Mucosa of descending colon (tissue), 3 donors: ENCODE measurements around the gene KCTD5. TPM values are rescaled to one million over a fixed set of nuclear protein-coding genes. Genes with fewer than 3 reads are reported as not detected.
A peak's percentile ranks its signal among the peaks of the same experiment; 100 is the strongest.
"Not testable (repeated sequence)": the region's sequence is repeated elsewhere in the genome, so short reads cannot be mapped to it uniquely, and the experiment has no call there.

Experiments
- ATAC-seq: fragments of 200-7000 bp; cut with Tn5 transposase; one replicate; pipeline ENCODE4 v1.9.1; 2020; ENCODE audit warnings: mild to moderate bottlenecking, moderate library complexity
- DNase-seq, 3 donors: peaks; one replicate each; pipeline ENCODE4 v3.0.0-alpha.2; 2020
- H3K36me3 ChIP-seq: fragments of 200-600 bp; one replicate; pipeline ENCODE4 v1.8.0; 2021; ENCODE audit warnings: low read depth, mild to moderate bottlenecking
- H3K4me1 ChIP-seq: fragments of 200-600 bp; one replicate; pipeline ENCODE4 v1.8.0; 2021; ENCODE audit warnings: low read depth, mild to moderate bottlenecking
- H3K4me3 ChIP-seq: fragments of 200-600 bp; one replicate; pipeline ENCODE4 v1.8.0; 2021; ENCODE audit warnings: mild to moderate bottlenecking
- H3K9me3 ChIP-seq: fragments of 200-600 bp; one replicate; pipeline ENCODE4 v1.8.0; 2021; ENCODE audit warnings: mild to moderate bottlenecking
- intact Hi-C, 2 donors: fragments of 100-400 bp; cut with DNase I in 1 of 2; cut with micrococcal nuclease in 1 of 2; formaldehyde crosslinking; loops; one replicate each; pipeline versions ENCODE4 v1.11.0 to v1.11.1; 2022; cut with DNase I, micrococcal nuclease
- total RNA-seq, 3 donors: library from RNA; stranded (reverse); fragmentation: NEBNext Ultra II Directional in 2 of 3; extraction: Animal tissue kit (Norgen Biotek cat#: 25700) in 2 of 3; gene quantifications; one replicate each; pipeline versions ENCODE4 v1.2.1 to v1.2.4, GENCODE V29; 2021 to 2023
- TF ChIP-seq, protein P1 (sequence below): fragments of 200-600 bp; IDR thresholded peaks from one replicate; pipeline ENCODE4 v1.8.0; 2022; ENCODE audit warnings: antibody characterized with exemption, mild to moderate bottlenecking
- donor health status: DM: no; HTN: no; CAD: no; lungs with moderate emphysema.
- donor health status: DM: no; HTN: no; CAD: no.
- donor health status: DM: no; HTN: yes; CAD: no.

Gene KCTD5
- total RNA-seq, 3 donors from 2014 or later: 28.2 to 80.7 (median 48.5) TPM

DNA sequence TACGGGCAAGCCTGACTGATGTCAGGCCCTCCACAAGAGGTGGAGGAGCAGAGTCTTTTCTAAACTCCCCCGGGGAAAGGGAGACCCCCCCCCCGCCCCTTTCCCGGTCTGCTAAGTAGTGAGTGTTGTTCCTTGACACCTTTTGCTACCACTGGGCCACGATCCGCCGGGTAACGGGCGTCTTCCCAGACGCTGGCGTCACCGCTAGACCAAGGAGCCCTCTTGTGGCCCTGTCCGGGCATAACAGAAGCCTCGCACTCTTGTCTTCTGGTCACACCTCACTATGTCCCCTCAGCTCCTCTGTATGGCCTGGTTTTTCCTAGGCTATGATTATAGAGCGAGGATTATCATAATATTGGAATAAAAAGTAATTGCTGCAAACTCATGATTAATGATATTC, 12.3 kb upstream of the KCTD5 start:
- H3K4me3 ChIP-seq, intact Hi-C loops, H3K9me3 ChIP-seq, ATAC-seq, H3K36me3 ChIP-seq: not testable (repeated sequence)
- TF ChIP-seq, protein P1, sequence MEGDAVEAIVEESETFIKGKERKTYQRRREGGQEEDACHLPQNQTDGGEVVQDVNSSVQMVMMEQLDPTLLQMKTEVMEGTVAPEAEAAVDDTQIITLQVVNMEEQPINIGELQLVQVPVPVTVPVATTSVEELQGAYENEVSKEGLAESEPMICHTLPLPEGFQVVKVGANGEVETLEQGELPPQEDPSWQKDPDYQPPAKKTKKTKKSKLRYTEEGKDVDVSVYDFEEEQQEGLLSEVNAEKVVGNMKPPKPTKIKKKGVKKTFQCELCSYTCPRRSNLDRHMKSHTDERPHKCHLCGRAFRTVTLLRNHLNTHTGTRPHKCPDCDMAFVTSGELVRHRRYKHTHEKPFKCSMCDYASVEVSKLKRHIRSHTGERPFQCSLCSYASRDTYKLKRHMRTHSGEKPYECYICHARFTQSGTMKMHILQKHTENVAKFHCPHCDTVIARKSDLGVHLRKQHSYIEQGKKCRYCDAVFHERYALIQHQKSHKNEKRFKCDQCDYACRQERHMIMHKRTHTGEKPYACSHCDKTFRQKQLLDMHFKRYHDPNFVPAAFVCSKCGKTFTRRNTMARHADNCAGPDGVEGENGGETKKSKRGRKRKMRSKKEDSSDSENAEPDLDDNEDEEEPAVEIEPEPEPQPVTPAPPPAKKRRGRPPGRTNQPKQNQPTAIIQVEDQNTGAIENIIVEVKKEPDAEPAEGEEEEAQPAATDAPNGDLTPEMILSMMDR: peak; percentile 54
- peak; percentile 79 to 87 (median 83) for DNase-seq
- peaks cover 23% of the 10 kb centered on the region for H3K4me1 ChIP-seq

DNA sequence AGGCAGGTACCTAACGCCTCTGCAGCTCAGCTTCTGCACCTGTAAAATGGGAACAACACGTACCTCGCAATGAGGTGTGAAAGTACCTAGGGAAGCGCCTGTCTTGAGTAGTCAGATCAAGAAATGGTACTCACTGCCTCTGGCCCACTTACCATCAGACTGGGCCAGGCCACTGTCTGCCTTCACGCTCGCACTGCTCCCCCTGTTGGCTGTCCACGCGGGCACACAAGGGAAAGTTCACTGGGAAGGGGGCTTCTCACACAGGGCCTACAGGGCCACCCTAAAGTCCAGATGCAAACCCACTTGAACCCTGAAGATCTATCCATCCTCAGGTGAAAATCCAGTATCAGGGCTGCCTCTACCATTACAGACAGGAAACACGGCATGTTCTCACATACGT, 11.1 kb upstream of the KCTD5 start:
- intact Hi-C loops, H3K4me3 ChIP-seq, ATAC-seq, H3K9me3 ChIP-seq, H3K36me3 ChIP-seq: not testable (repeated sequence)
- peak in 1 of 3 donors; percentile 59 for DNase-seq
- H3K4me1 ChIP-seq: peaks cover 23% of the 10 kb centered on the region

DNA sequence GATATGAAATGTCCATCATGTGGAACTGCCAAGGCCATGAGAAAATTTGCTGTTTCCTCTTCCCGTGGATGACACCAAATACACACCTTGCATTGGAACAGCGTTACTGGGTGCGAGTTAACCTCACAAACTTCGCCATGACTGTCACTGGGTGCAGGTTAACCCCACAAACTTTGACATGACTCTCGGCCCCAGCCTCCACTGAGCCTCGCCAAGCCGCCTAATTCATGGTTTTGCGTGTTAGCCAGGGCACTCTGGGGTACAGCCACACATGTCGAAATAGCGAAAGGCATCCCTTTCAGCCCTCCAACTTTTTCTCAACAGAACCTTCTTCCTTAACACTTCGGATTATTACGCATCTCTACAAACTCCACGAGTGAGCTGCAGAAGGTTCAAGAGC, 10.6 kb upstream of the KCTD5 start:
- Histone ChIP-seq H3K9me3 (no peaks in the 10 kb centered on the region), H3K4me1 (peaks cover 23% of the 10 kb centered on the region), H3K36me3 (no peaks in the 10 kb centered on the region), H3K4me3 (no peak overlapping the region)
- TF ChIP-seq, protein P1: no peak
- intact Hi-C loops: no loop called here
- no peak for DNase-seq
- no peak for ATAC-seq

DNA sequence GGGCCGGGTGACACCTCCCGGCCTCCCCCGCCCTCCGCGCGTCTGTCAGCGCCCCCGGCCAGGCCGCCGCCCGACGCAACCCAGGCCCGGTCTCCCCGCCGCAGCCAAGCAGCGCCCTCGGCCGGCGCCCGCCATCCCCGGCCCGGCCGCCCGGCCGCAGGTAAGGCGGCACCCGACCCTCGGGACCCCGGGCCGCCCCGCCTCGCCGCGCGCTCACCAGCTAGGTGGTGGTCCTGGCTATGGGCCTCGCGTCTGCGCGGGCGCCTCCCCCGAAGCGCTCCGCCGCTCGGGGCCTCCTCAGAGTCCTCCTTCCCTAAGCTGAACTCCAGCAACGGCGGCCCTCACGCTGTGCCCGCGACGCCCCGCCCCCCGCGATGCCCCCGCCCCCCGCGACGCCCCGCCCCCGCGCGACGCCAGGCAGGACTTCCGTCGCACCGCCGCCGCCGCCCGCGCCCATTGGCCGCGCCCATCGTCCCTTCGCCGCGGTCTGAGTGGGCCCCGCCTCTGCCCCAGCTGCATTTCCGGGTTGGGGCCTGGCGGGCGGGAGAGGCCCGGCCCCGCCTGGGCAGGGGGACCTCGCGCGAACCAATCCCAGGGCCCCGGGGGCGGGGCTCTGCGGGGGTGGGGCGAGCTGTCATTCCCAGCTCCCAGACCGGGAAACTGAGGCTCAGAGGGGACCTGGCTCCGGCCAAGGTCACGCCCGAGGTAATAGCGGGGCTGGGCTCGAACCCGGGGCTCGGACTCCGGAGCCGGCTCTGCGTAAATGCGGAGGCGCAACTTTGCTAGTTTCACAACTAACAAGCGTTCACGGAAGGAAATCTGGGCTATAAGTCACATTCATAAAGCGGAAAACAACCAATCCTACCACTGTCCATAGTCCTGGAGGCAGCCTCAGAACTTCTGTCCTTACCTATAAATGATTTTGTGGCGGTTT, 9.0 kb upstream of the KCTD5 start:
- intact Hi-C loops: no loop called here
- ATAC-seq (peak; percentile 95), DNase-seq (peak; percentile 96 to 98 (median 98))
- Histone ChIP-seq H3K4me3 (peak overlapping the region; percentile 51), H3K36me3 (no peaks in the 10 kb centered on the region), H3K9me3 (no peaks in the 10 kb centered on the region), H3K4me1 (peaks cover 23% of the 10 kb centered on the region)
- TF ChIP-seq, protein P1: no peak

DNA sequence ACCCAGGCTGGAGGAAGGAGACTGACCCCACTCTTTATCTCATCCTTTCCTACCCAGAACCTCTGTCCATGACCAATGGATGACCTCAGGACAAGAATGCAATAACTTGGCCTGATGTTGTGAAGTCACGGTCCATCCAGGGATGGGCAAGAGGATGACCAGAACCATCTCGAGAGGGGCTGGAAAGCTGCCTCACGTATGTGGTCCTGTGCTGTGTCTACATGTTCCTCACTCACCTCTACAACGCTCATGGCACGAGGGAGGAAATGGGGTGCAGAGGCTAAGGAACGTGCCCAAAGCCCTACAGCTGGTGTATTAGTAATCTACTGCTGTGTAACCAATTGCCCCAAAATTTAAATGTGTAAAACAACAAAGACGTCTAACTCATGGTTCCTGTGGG, 7.3 kb upstream of the KCTD5 start:
- Histone ChIP-seq H3K36me3 (no peaks in the 10 kb centered on the region), H3K4me1 (peaks cover 20% of the 10 kb centered on the region), H3K4me3 (no peak overlapping the region), H3K9me3 (no peaks in the 10 kb centered on the region)
- intact Hi-C loops: no loop called here
- TF ChIP-seq, protein P1: no peak
- ATAC-seq (no peak), DNase-seq (no peak)

DNA sequence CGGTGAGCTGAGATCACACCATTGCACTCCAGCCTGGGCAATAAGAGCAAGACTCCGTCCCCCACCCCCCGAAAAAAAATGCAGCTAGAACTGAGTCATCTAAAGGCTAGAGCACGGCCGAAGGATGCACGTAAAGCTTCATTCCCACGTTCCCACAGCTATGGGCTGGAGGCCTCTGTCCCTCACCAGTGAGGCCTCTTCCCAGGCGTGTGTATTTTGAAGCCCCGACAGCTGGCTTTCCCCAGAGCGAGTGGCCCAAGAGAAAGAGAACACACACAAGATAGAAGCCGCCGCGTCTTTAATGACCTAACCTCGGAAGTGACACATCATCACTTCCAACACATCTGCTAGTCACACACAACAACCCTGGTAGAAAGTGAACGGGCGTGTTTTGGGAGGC, 6.6 kb upstream of the KCTD5 start:
- DNase-seq: no peak
- intact Hi-C loops: no loop called here

DNA sequence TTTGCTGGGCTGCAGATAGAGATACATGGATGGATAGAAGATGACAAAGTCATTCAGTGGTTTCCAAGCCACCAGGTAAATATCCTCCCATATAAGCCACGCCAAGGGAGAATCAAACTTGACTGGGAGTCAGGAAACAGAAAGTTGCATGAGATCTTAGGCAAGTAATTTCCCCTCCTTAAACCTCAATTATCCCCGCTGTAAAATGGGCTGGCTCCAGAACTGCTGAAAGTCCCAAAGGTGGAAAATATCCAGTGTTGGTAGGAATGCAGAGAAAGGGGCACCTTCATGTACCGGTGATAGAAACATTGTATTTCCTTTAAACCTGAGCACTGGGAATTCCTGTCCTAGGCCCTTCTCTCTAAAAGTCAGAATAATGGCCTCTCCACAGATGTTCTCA, 5.4 kb upstream of the KCTD5 start:
- DNase-seq, ATAC-seq, intact Hi-C loops, H3K9me3 ChIP-seq, H3K36me3 ChIP-seq, H3K4me3 ChIP-seq: not testable (repeated sequence)
- H3K4me1 ChIP-seq: peaks cover 21% of the 10 kb centered on the region

More for the DNA sequence above, 6.6 kb upstream of the KCTD5 start:
- peaks cover 19% of the 10 kb centered on the region for H3K4me1 ChIP-seq
- H3K4me3 ChIP-seq: no peak overlapping the region
- TF ChIP-seq, protein P1: no peak
- no peaks in the 10 kb centered on the region for H3K9me3 ChIP-seq
- ATAC-seq: no peak
- no peaks in the 10 kb centered on the region for H3K36me3 ChIP-seq

DNA sequence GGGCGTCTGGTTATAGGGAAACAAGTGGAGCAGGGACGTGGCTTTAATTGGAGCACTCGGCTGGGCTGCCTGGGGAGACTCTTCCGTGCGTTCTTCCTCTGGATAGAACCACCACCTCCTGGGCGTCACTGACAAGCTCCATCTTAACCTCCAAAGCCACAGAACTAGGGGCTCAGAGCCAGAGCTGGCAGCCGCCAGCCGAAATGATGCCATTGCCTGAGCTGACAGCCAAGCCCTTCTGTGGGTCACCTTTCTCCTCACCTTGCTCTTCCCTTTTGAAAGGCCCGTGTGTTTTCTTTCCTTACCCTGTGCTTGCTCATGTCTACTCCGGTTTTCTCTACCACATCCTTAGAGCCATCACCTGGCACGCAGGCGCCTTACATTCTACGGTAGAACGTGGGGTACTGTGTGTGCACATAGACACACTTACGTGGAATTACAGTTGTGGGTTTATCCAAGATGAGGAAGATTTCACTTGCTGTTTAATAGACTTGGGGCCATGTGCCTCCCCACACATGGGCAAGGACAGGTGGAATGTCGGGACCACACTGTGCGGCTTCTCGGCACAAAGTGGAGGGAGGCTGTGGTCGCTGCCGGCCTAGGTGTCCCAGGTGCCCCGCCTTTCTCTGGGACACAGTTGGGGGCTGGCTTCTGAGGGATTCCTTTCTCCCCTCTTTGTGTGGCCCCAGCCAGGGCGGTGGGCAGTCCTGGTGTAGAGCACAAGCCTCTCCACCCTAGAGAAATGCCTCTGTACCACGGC, 3.9 kb upstream of the KCTD5 start:
- DNase-seq, H3K36me3 ChIP-seq, H3K9me3 ChIP-seq, intact Hi-C loops, ATAC-seq, H3K4me3 ChIP-seq: not testable (repeated sequence)
- peaks cover 18% of the 10 kb centered on the region for H3K4me1 ChIP-seq
